HG02588 (cell line): Measurements from ENCODE around the gene MYO7A.

Experiments
- ATAC-seq: cut with Tn5 transposase; IDR thresholded peaks from one replicate; pipeline ENCODE4 v1.9.1; 2021; ENCODE audit warnings: mild to moderate bottlenecking, moderate library complexity; ENCODE audit not compliant: unreplicated experiment

Gene MYO7A

DNA sequence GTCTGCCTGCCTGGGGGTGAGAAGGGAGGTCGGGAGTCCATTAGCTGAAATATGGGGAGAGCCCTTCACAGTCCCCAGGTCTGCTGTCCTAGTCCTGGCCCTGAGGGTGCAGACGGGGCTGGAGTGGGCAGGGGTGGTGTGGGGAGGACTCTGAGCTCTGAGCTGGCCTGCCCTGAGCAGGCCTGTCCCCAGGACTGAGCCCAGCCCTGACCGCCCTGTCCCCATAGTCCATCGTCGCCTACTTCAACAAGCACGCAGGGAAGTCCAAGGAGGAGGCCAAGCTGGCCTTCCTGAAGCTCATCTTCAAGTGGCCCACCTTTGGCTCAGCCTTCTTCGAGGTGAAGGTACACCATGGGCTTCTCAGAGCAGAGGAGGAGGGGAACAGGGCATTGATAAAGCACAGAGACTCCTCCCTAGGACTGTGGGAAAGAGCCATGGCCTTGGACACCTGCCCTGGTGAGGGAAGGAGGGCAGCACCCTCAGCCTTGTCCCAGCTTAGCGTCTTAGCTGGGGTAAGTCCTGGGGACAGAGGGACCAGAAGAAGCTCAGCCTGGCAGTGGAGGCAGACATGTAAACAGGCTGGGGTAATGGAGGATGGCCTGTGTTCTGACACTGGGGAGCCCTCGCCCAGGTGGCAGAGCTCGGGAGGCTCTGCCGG lies 83.7 kb downstream of the MYO7A start:
- ATAC-seq: no peak

DNA sequence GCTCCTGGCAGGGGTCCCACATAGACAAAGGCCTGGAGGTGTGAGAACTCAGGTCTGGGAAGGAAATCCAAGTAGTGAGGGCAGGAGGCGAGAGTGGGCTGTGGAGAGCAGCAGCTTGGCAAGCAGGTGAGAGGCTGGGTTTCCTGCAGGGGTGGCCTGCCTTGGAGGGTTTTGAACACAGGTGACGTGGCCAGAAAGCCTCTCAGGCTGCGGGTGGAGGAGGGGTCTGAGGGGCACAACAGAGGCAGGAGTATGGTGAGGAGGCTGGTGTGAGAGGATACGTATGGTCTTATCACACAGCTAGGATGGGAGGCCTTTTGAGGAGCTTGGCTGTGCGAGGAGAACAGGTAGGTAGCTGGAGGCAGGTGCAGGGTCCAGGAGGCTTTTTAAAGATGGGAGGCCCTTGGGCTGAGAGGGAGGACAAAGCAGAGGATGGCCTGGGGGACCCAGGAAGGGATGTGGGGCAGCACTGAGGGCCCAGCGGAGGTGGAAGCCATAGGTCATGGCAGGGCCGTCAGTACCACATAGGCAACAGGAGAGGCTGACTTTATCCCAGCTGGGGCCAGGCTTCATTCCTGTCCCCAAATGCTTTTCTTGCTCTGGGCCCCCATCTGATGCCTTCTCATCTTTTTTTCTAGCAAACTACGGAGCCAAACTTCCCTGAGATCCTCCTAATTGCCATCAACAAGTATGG lies 84.4 kb downstream of the MYO7A start:
- no peak for ATAC-seq

DNA sequence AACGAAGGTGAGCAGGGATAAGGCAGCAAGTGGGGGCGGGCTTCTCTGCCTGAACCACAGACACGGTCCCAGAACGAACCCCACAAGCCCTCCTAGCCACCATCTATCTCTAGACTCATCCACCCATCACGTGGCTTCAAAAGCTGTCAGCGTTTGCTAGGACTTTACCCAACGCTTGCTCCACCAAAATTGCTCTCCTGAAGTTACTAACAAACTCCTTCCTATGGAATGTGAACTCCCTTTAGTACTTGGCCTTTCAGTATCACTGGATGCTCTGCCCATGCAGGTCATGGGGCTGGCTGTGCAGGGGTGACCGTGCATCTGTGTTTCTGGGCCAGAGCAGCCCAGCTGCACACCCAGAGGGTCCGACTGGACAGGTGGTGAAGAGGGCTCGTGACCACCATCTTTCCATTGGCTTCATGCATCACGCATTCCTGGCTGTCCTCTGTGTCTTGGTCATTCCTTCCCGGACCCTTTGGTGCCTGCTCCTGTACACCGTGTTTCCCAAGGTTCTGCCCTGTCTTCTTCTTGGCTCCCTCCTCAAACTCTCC lies 85.1 kb downstream of the MYO7A start:
- ATAC-seq: no peak

DNA sequence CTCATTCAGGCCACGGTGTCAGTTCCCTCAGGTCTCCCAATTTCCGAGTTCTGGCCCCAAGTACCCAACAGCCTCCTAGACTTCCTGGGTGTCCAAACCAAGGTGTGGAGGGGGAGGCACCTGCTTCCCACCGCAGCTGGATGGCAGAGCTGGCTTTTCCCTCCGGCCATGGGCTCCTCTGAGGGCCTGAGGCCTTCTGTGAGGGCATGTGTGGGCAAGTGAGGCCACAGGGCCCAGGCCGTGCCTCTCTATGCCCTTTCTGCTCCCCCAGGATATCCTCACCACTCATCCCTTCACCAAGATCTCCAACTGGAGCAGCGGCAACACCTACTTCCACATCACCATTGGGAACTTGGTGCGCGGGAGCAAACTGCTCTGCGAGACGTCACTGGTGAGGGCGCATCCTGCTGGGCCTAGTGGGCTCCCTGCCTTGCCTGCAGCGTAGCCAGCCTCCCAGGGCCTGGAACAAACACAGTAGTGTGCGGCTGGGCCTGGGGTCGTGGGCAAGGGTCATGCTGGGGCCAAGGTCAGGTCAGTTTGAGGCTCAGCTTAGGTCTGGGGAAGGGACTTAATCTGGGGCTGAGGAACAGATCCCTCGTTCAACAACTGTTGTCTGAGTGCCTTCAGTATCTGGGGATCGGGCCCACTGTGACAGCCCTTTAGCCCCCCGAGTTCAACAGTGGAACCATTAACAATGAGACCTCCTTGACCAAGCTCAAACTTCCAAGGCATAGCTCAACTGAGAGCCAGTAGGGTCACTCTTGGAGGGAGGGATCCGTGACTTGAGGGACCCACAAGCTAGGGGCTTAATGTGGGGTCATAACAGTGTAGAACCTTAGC lies 85.8 kb downstream of the MYO7A start:
- ATAC-seq: no peak

DNA sequence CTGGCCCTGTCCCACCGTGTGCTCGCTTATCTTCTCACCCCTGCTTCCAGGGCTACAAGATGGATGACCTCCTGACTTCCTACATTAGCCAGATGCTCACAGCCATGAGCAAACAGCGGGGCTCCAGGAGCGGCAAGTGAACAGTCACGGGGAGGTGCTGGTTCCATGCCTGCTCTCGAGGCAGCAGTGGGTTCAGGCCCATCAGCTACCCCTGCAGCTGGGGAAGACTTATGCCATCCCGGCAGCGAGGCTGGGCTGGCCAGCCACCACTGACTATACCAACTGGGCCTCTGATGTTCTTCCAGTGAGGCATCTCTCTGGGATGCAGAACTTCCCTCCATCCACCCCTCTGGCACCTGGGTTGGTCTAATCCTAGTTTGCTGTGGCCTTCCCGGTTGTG lies 86.5 kb downstream of the MYO7A start:
- no peak for ATAC-seq

DNA sequence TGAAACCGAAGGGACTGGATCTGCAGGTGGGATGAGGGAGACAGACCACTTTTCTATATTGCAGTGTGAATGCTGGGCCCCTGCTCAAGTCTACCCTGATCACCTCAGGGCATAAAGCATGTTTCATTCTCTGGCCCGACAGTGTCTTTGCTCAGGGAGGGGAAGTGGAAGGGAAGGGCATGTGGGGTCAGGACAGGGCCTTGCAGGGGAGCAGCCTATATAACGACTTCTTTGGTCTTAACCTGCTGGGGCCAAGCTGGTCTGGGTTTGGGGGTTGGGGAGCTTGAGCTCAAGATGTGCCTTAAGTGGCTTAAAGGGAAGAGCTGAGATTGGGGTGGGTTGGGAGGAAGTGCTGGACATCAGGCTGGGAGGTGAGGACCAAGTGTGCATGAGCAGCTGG lies 87.1 kb downstream of the MYO7A start:
- ATAC-seq: no peak

DNA sequence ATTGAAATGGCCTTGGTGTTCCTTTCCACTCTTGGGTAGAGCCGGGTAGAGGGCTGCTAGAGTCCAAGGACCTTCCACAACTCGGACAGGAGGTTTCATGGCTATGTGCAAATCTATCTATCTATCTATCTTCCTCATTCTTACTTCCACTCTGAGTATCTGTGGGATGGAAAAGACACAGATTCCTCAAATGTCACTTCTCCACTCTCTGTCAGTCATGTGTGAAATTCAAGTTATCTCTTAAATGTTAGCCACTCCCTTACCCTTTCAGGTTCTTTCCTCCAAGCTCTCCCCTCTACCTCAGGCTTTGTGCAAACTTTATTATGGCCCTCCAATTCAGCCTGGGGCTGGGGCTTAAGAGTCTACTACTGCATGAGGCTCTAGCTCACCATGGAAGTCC lies 89.1 kb downstream of the MYO7A start:
- ATAC-seq: no peak

DNA sequence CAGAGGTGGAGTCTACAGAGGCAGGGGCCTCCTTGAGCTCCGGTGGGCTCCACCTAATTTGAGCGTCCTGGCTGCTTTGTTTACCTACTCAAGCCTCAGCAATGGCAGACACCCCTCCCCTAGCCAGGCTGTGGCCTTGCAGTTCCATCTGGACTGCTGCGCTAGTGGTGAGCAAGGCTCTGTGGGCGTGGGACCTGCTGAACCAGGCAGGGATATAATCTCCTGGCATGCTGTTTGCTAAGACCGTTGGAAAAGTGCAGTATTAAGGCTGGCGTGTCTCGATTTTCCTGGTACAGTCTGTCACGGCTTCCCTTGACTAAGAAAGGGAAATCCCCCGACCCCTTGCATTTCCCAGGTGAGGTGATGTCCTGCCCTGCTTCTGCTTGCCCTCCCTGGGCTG lies 95.8 kb downstream of the MYO7A start:
- ATAC-seq: no peak

DNA sequence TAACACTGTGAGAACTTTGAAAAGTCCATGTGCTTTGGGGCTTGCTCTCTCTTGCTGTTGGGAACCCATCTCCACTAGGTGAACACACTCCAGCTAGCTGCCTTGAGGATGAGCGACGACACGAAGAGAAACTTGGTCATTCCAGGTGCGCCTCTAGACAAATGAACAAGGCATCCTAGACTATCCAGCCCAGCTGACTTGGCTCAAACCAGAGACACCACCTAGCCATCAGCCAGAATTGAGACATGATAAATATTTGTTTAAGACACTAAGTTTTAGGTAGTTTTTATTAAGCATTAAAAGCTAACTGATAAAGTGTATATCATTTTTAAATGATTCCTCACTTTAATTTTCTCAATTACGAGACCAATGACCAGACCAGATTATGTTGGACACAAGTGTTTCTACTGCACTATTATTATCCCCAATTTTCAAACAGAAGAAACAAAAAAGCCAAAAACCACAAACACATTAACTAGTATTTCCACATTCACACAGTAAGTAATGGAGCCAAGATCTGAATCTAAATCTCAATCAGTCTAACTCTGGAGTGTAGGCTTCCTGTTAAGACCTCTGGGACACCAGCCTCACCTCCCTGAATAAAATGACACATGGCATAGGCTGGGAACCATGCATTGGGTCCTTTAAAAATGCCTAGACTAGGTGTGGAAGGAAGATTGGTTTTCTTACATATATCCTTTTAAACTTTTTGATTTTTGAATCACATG lies 103.0 kb downstream of the MYO7A start:
- no peak for ATAC-seq

DNA sequence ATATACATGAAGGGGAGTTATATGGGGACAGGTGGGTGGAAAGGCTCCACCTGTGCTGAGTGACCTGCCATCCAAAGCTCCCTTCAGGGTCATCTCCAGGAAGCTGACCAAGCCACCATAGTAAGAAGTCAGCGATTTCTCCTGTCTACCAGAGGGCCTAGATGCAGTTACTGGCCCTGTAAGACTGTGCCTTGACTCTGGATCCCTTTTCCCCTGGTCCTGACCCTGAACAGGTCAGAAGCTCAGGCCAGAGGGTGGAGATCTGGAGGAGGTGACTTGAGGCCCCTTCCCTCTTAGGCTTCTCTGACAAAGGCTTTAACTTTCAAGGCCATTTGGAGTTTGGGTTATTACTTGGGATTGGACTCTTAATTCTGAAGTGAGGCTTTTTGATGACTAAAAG lies 103.8 kb downstream of the MYO7A start:
- no peak for ATAC-seq

DNA sequence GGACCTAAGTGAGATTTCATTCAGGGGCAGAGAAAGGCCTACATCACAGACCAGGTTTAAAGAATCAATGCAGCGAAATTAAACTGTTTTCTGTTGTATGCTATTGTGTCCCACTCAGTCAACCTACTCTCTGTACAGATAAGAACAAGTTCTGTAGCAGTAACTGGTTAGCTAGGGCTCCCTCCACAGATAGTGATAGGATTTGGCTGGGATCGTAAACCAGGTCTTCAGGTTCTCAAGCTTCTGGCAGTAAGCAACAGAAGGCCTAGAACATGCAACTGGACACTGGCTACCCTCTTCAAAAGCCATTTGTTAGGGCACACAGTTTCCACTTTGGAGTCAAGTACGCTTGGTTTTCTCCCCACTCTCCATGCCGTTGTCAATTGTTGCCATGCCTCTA lies 104.2 kb downstream of the MYO7A start:
- ATAC-seq: no peak

DNA sequence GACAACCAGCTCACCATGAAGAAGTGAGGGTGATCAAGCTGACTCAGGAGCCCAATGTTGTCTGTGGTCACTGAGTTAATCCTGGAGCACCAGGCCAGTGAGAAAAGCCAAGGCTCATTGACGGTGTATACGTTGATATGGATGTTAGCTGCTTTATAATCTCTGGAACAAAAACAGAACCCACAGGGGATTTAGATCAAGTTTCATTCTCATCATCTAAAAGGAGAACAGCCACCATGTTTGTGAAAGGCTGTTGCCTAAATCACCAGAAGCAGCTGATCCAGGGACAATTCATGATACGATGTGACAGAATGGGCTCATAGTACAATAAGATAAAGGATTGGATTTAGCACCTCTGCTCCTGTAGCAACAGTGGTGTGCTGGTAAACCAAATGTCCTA lies 105.0 kb downstream of the MYO7A start:
- ATAC-seq: no peak

DNA sequence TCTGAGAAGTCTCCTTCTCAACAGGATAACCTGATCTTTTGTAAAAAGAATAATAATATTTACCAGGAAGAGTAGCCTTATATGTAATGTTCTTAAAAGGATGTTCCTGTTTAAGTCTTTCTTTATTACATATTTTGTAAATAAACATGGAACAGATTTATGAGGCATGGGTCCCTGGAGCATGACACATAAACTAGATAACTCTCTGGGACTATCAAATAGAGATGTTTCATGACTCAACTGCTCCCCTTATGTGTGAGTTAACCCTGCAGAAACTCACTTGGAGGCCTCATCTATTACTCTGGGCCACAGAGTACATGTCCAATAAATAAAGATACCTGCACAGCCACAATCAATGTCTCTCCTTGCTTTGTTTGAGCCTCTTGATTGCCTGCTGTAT lies 108.9 kb downstream of the MYO7A start:
- no peak for ATAC-seq

DNA sequence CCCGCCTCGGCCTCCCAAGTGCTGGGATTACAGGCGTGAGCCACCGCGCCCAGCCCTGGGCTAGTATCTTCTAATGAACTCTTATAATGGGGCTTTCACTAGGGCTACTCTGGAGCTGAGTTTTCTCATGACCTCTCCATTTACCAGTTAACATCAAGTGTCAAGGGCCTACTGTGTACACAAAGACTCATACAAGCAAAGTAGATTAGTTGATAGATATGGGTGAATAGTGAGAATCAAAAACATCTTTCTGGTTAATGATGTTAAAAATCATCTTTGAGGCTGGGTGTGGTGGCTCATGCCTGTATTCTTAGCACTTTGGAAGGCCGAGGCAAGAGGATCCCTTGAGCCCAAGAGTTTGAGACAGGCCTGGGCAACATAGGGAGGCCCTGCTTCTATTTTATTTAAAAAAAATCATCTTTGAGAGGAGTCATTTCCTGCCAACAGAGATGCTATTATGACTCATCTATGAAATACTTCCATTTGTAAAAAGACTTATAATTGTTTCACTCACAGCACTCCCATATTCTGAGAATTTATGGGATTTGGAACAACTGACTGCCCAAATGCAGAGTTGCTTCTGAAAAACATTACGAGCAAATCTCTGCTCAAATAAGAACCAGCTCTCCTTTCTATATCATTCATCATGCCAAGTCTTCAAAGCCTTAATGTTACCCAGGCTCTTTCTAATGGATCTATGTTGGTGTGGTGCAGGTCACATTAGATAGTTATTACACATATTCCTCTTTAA lies 116.4 kb downstream of the MYO7A start:
- ATAC-seq: no peak

DNA sequence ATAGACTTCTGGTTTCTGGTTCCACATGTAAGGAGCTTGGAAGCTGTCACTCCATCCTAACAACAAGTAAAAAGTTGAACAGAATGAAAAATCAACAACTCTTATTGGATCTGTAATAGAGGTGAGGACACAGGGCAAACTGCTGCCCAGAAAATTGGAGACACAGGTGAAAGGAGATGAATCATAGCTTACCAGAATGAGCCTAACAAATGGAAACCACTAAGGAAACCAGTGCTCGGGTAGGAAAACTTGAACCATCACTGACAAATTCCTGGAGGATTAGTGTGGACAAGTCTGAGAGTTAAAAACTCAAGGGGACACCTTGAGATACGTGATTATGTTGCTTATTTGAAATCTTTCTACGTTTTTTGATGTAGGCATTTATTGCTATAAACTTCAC lies 121.4 kb downstream of the MYO7A start:
- no peak for ATAC-seq

DNA sequence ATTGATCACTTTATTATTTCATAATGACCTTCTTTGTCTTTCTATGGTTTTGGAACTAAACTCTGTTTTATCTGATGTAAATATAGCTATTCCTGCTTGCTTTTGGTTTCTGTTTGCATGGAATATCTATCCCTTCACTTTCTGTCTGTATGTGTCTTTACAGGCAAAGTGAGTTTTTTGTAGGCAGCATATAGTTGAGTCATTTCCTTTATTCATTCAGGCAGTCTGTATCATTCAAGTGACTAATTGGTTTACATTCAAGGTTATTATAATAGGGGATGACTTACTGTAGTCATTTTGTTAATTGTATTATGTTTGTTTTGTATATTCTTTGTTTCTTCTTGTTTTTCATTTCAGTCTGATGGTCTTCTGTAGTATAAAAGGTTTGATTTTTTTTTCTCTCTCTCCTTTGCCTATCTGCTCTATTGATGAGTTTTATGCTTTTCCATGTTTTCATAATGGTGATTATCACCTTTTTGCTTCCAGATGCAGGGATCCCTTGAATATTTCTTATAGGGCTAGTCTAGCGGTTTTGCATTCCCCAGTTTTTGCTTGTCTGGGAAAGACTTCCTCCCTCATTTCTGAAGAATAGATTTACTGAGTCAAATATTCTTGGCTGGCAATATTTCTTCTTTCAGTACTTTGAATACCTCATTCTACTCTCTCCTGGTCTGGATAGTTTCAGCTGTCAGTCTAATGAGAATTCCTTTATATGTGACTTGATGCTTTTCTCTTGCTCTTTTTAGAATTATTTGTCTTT lies 123.0 kb downstream of the MYO7A start:
- ATAC-seq: no peak

DNA sequence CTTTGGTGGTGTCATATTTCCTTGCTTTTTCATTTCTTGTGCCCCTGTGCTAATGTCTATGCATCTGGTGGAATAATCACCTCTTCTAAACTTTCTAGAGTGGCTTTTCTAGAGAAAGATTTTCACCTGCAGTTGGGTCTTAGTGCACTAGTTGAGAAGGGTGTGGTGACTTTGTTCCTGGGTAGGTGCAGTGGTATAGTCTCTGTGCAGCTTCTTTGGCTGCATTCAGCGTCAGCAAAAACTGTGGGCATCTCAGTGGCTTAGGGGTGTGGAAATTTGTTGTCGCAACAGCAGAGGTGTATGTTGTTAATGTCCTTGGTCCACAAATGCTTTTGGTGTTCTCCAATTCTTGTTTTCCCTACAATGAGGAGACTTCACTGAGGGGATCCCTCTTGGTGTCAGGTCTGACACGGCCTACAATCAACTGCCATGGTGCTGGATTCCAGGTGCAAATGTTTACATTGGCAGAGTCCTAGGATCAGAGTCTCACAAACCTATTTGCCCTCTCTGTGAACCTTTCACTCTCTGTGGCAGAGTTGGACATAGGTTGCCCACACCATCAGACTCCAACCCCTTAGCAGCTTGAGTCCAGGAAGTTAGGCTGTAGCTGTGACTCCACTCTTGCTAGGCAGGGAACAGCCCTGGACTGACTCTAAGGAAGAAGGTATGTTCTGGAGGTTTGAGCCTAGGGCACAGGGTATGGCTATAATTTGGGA lies 124.7 kb downstream of the MYO7A start:
- ATAC-seq: no peak

DNA sequence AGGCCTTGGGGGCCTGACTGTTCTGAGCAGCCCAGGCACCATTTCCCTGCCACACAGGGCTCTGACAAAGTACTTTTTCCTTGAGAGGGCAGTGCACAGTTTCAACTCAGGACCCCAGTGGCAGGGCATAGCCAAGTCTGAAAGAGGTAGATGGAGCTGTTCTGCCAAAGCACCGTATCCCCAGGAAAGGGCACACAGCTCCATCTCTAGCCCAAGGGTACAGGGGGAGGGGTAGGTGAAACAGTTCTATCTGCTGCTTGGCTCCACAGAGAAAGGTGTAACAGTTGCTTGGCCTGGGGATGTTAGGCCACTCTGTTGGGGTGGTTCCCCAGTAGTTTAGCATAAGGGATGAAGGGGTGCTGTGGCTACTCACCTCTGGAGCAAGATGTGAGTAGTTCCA lies 125.6 kb downstream of the MYO7A start:
- no peak for ATAC-seq

DNA sequence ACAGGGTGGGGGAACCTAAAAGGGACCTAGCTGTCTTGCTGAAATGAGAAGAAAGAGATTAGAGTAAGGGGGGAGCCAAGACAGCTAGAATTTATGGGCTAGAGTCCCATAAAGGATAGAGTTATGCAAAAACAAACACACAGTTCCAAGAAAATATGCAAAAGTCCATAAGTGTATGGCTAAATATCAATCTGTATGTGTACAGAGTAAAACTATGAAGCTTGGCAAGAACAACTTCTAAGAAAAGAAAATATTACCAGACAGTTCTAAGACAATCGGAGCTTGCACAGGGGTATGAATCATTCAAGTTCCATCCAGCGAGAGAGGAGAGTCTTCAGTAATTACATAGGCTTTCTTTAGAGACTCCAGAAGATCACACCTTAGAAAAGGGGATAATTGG lies 131.6 kb downstream of the MYO7A start:
- ATAC-seq: no peak
